A673 (cell line): ENCODE data around the gene SLC66A2. TPM values are rescaled to one million over a fixed set of nuclear protein-coding genes. Genes with fewer than 3 reads are reported as not detected.

Experiments used
- BruUV-seq: library from RNA; stranded (reverse); fragments of 400-500 nt; replicated peaks from 2 replicates; lab custom pipeline; 2021; lab: Mats Ljungman, UMichigan
- CTCF ChIA-PET: fragments of 300-600 bp; sonication (Branson Sonifier 250); formaldehyde crosslinking; loops from one replicate; lab custom pipeline; 2022; ENCODE audit warnings: antibody characterized with exemption; lab: Charles Lee
- POLR2A ChIA-PET: fragments of 300-600 bp; sonication (Branson Sonifier 250); formaldehyde crosslinking; loops from one replicate; lab custom pipeline; 2022; ENCODE audit warnings: antibody characterized with exemption; ENCODE audit not compliant: low non-redundant PET; lab: Charles Lee
- DNase-seq: peaks from one replicate; pipeline ENCODE4 v3.0.0-alpha.2; 2015; ENCODE audit warnings: low spot score
- H3K27ac ChIP-seq: fragments of 200-600 bp; sonication (generic); 2 replicates; pipeline ENCODE4 v1.5.1; 2016; ENCODE audit warnings: mixed run types, low read depth, mild to moderate bottlenecking, mixed read lengths, antibody characterized with exemption, low read length; ENCODE audit not compliant: poor library complexity, severe bottlenecking
- H3K27me3 ChIP-seq: fragments of 200-600 bp; sonication (generic); replicated peaks from 2 replicates; pipeline ENCODE4 v1.6.1; 2017; ENCODE audit warnings: mixed run types, low read depth, mild to moderate bottlenecking, mixed read lengths, antibody characterized with exemption, low read length; ENCODE audit not compliant: insufficient read depth, poor library complexity
- H3K36me3 ChIP-seq: fragments of 200-600 bp; sonication (generic); 2 replicates; pipeline ENCODE4 v1.6.1; 2016; ENCODE audit warnings: mixed run types, mild to moderate bottlenecking, mixed read lengths, antibody characterized with exemption, low read length; ENCODE audit not compliant: insufficient read depth, poor library complexity, severe bottlenecking
- H3K4me1 ChIP-seq: fragments of 200-600 bp; sonication (generic); 2 replicates; pipeline ENCODE4 v1.6.1; 2017; ENCODE audit warnings: mixed run types, mild to moderate bottlenecking, mixed read lengths, antibody characterized with exemption, low read length; ENCODE audit not compliant: insufficient read depth, poor library complexity, severe bottlenecking
- H3K4me3 ChIP-seq: fragments of 200-600 bp; sonication (generic); 2 replicates; pipeline ENCODE4 v1.5.1; 2016; ENCODE audit warnings: low read depth, mixed run types, mild to moderate bottlenecking, mixed read lengths, low read length; ENCODE audit not compliant: poor library complexity, severe bottlenecking
- H3K9me3 ChIP-seq: fragments of 200-600 bp; sonication (generic); 2 replicates; pipeline ENCODE4 v1.6.1; 2016; ENCODE audit warnings: mixed run types, low read depth, mild to moderate bottlenecking, mixed read lengths, antibody characterized with exemption, low read length; ENCODE audit not compliant: poor library complexity, severe bottlenecking
- EZH2 ChIP-seq: fragments of 200-600 bp; sonication (generic); IDR thresholded peaks from 2 replicates; pipeline ENCODE4 v1.6.1; 2017; ENCODE audit warnings: borderline replicate concordance, low read depth, mild to moderate bottlenecking, mixed read lengths, antibody characterized with exemption, low read length; ENCODE audit not compliant: poor library complexity, severe bottlenecking
- intact Hi-C: fragments of 100-400 bp; cut with micrococcal nuclease; formaldehyde crosslinking; loops from one replicate; pipeline ENCODE4 v1.10.0; 2022; ENCODE audit not compliant: unreplicated experiment
- total RNA-seq: library from RNA; stranded (reverse); gene quantifications from 2 replicates; pipeline ENCODE4 v1.2.3, GENCODE V29; 2021
- TF ChIP-seq, protein P1 (sequence below): fragments of 300-800, 200-600 bp; sonication (generic); conservative IDR thresholded peaks from 2 replicates; pipeline ENCODE4 v1.5.1; 2017; ENCODE audit warnings: low read depth, mild to moderate bottlenecking, antibody characterized with exemption, low read length, moderate library complexity, mixed read lengths

Gene SLC66A2
- total RNA-seq, 1 experiment from 2014 or later, result 28.0 TPM

DNA sequence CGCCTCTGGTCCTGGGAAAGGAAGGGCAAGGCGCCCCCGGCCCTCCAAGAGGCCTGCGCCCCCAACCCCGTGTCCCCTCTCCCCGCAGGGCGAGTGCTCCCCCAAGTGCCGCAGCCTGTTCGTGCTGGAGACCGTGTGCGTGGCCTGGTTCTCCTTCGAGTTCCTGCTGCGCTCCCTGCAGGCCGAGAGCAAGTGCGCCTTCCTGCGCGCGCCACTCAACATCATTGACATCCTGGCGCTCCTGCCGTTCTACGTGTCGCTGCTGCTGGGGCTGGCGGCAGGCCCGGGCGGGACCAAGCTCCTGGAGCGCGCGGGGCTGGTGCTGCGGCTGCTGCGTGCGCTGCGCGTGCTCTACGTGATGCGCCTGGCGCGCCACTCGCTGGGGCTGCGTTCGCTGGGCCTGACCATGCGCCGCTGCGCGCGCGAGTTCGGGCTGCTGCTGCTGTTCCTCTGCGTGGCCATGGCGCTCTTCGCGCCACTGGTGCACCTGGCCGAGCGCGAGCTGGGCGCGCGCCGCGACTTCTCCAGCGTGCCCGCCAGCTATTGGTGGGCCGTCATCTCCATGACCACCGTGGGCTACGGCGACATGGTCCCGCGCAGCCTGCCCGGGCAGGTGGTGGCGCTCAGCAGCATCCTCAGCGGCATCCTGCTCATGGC, 52.4 kb downstream of the SLC66A2 start:
- TF ChIP-seq EZH2, result no peak
- no TSS peak for BruUV-seq
- H3K36me3 ChIP-seq, result peaks cover 8% of the 10 kb centered on the region
- H3K4me3 ChIP-seq, result no peak overlapping the region
- no peak overlapping the region for H3K27ac ChIP-seq
- POLR2A ChIA-PET, result no interaction called here
- no peak for DNase-seq
- H3K27me3 ChIP-seq, result no peaks in the 10 kb centered on the region
- no peaks in the 10 kb centered on the region for H3K4me1 ChIP-seq
- H3K9me3 ChIP-seq, result peaks cover 69% of the 10 kb centered on the region
- intact Hi-C loops, result no loop called here
- CTCF ChIA-PET, result no interaction called here

DNA sequence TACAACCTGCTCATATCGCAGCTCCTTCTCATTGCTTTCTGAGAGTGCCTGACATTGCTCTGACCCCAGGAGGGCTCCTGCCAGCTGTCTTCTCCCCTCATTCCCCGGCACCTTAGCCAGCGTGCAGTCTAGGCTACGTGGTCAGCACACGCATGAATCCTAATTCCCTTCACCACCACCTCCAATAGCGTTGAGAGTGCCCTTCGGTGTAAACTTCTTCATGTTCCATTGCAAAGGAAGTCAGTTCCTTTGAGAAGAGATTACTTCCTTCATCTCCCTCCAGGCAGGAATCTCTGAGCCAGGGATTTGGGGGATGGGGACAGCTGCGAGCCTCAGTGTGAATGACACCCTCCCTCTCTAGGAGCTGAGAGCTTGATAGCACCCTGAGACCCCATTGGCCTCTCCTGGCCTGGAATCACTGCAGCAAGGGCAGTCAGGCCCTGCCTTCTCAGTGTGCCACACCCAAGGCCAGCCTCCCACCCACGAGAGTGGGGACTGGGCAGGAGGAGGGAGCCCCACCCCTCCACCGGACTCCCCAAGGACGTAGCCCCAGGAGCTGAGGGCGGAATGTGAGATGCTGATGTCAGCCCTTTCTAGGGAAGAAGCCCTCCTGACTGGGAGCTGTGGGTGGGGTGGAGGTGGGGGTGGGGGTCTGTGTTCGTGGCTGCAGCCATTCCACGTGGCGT, 53.4 kb downstream of the SLC66A2 start:
- no TSS peak for BruUV-seq
- TF ChIP-seq EZH2, result no peak
- TF ChIP-seq, protein P1, sequence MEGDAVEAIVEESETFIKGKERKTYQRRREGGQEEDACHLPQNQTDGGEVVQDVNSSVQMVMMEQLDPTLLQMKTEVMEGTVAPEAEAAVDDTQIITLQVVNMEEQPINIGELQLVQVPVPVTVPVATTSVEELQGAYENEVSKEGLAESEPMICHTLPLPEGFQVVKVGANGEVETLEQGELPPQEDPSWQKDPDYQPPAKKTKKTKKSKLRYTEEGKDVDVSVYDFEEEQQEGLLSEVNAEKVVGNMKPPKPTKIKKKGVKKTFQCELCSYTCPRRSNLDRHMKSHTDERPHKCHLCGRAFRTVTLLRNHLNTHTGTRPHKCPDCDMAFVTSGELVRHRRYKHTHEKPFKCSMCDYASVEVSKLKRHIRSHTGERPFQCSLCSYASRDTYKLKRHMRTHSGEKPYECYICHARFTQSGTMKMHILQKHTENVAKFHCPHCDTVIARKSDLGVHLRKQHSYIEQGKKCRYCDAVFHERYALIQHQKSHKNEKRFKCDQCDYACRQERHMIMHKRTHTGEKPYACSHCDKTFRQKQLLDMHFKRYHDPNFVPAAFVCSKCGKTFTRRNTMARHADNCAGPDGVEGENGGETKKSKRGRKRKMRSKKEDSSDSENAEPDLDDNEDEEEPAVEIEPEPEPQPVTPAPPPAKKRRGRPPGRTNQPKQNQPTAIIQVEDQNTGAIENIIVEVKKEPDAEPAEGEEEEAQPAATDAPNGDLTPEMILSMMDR, result no peak
- H3K4me3 ChIP-seq, result no peak overlapping the region
- no peak overlapping the region for H3K27ac ChIP-seq
- peaks cover 78% of the 10 kb centered on the region for H3K9me3 ChIP-seq
- CTCF ChIA-PET, result no interaction called here
- POLR2A ChIA-PET, result no interaction called here
- H3K36me3 ChIP-seq, result no peaks in the 10 kb centered on the region
- no peaks in the 10 kb centered on the region for H3K27me3 ChIP-seq
- no peak for DNase-seq
- intact Hi-C loops, result no loop called here
- H3K4me1 ChIP-seq, result no peaks in the 10 kb centered on the region

DNA sequence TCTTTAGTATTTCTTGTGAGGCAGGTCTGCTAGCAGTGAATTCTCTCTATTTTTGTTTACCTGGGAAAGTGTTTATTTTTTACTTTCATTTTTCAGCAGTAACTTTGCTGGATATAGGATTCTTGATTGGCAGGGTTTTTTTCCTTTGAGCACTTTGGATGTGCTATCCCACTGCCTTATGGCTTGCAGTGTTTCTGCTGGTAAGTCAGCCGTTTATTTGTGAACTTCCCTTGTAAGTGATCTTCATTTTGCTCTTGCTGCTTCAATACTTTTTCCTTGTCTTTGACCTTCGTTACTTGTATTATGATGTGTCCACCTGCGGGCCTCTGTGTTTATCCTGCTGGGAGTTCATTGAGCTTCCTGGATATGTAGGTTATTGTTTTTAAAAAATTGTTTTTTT, 54.7 kb downstream of the SLC66A2 start:
- TF ChIP-seq, protein P1, result no peak
- TF ChIP-seq EZH2, result no peak
- ChIA-PET CTCF (no interaction called here), POLR2A (no interaction called here)
- Histone ChIP-seq H3K4me1 (no peaks in the 10 kb centered on the region), H3K27ac (no peak overlapping the region), H3K27me3 (no peaks in the 10 kb centered on the region), H3K4me3 (no peak overlapping the region), H3K36me3 (no peaks in the 10 kb centered on the region), H3K9me3 (peaks cover 91% of the 10 kb centered on the region)
- no peak for DNase-seq
- BruUV-seq, result no TSS peak
- intact Hi-C loops, result no loop called here
